ENCODE data around the gene EXOC6B. TPM values are rescaled to one million over a fixed set of nuclear protein-coding genes. Genes with fewer than 3 reads are reported as not detected.

Gene EXOC6B
- polyA plus RNA-seq, 2 of the 4 experiments (the other 2 are of a cell fraction): 15.5 to 24.7 TPM

DNA sequence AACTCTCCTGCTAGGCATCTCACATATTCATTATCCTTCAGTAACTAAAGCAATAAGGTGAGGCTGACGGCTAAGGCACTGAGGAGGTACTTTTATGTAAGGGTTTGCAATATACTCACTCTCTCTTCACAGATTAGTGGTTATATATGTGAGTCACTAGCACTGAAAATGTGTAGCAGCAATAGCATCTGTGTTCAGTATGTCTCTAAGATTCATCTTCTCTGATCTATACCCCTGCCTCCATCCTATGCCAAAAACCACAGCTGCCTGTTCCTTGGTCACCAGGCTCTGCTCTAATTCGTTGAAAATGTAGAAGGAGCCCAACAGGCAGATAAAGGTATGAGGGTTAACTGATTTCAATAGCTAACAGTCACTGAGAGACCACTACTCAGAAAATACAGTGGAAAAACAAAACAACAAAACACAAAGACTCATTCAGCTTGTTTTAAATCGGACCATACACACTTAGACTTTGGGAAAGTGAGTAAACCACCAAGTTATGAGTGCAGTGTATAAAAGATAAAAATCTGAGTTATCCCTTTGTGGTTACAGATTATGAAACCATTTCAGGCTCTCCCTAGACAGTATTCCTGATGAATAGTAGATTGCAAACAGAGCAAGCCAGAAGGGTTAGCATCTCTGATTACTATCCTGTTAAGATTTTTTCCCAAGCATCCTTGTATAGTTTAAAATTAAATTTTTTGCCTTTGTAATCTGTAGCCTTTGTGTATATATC, 602.8 kb downstream of the EXOC6B start:
- CTCF ChIA-PET: interaction anchor here (1.0 to 1.3 kb wide), 2 partner anchors 10 to 24 kb away, joined by 3 to 5 read pairs; no protein-coding TSS in a partner anchor
- WGBS (ENCODE audit: missing lambda C conversion rate): 45% methylated on average over 3 of the region's 3 CpGs
- POLR2A ChIA-PET: no interaction called here
- TF ChIP-seq EP300 (IDR thresholded peaks at IDR 0.05) (0 out of 5 replicates have a peak, but pooled peaks of 1 of the 2 experiments have one; percentile 20), RAD21 (conservative IDR thresholded peaks at IDR 0.05 in 1 of 2, IDR thresholded peaks at IDR 0.05 in 1 of 2) (no peak)
- H3K4me1 ChIP-seq: peaks cover 34% of the 10 kb centered on the region
- DNase-seq (ENCODE audit: low read depth in 1 of 2, low spot score in 1 of 2) (no peak), ATAC-seq (peak in 1 of 2 experiments; percentile 39; a peak in 2 of 6 replicates), FAIRE-seq (peak; percentile 49)
- H3K27ac ChIP-seq: peak overlapping the region in 1 of 2 experiments; percentile 34; a peak in 2 of 6 replicates
- H3K4me3 ChIP-seq: no peak overlapping the region
- no peaks in the 10 kb centered on the region for H3K9me3 ChIP-seq
- H3K4me2 ChIP-seq: 0 out of 3 replicates have a peak overlapping the region, but pooled peaks have one; percentile 2

DNA sequence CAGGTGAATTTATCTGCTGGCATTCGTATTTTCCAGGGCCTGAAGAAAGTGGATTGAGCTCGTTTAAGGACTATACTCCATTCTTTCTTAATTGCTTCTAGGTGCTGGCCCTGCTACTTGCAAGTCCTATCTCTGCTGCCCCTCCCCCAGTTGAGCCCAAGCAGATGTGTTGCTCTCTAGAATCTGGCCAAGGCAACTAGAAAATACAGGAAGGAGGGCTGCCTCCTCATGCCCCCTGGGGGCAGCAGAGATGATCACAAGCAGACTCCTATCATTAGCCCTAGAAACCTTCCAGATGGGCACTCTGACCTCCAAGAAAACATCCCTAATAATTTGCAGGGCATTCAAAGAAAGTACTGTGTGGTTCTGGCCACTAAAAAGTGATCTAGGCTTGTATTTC, 605.7 kb downstream of the EXOC6B start:
- peak; percentile 56 for FAIRE-seq
- peak overlapping the region in 1 of 2 experiments; percentile 19; a peak in 1 of 6 replicates for H3K27ac ChIP-seq
- H3K4me2 ChIP-seq: no peak overlapping the region; the same call in 2 of the 3 replicates
- DNase-seq (ENCODE audit: low read depth in 1 of 2, low spot score in 1 of 2): peak in 1 of 2 experiments; percentile 68
- ChIA-PET CTCF (interaction anchor here (0.6 to 3.3 kb wide), 5 partner anchors 11 to 509 kb away, joined by 3 to 12 read pairs (median 3); no protein-coding TSS in a partner anchor), POLR2A (no interaction called here)
- no peak overlapping the region for H3K4me3 ChIP-seq
- peak; percentile 60 to 88; a peak in 4 of 6 replicates for ATAC-seq
- TF ChIP-seq RAD21 (conservative IDR thresholded peaks at IDR 0.05 in 1 of 2, IDR thresholded peaks at IDR 0.05 in 1 of 2) (peak in 1 of 2 experiments; percentile 49; a peak in 3 of 5 replicates), SMC3 (IDR thresholded peaks at IDR 0.05) (0 out of 3 replicates have a peak, but pooled peaks have one; percentile 10), KDM5A (IDR thresholded peaks at IDR 0.05) (no peak)
- TF ChIP-seq, protein P1, sequence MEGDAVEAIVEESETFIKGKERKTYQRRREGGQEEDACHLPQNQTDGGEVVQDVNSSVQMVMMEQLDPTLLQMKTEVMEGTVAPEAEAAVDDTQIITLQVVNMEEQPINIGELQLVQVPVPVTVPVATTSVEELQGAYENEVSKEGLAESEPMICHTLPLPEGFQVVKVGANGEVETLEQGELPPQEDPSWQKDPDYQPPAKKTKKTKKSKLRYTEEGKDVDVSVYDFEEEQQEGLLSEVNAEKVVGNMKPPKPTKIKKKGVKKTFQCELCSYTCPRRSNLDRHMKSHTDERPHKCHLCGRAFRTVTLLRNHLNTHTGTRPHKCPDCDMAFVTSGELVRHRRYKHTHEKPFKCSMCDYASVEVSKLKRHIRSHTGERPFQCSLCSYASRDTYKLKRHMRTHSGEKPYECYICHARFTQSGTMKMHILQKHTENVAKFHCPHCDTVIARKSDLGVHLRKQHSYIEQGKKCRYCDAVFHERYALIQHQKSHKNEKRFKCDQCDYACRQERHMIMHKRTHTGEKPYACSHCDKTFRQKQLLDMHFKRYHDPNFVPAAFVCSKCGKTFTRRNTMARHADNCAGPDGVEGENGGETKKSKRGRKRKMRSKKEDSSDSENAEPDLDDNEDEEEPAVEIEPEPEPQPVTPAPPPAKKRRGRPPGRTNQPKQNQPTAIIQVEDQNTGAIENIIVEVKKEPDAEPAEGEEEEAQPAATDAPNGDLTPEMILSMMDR (IDR thresholded peaks at IDR 0.05): 0 out of 3 replicates have a peak, but pooled peaks have one; percentile 18
- 50% methylated on average over 2 of the region's 2 CpGs for WGBS (ENCODE audit: missing lambda C conversion rate)
- H3K9me3 ChIP-seq: no peaks in the 10 kb centered on the region
- peaks cover 40% of the 10 kb centered on the region for H3K4me1 ChIP-seq

DNA sequence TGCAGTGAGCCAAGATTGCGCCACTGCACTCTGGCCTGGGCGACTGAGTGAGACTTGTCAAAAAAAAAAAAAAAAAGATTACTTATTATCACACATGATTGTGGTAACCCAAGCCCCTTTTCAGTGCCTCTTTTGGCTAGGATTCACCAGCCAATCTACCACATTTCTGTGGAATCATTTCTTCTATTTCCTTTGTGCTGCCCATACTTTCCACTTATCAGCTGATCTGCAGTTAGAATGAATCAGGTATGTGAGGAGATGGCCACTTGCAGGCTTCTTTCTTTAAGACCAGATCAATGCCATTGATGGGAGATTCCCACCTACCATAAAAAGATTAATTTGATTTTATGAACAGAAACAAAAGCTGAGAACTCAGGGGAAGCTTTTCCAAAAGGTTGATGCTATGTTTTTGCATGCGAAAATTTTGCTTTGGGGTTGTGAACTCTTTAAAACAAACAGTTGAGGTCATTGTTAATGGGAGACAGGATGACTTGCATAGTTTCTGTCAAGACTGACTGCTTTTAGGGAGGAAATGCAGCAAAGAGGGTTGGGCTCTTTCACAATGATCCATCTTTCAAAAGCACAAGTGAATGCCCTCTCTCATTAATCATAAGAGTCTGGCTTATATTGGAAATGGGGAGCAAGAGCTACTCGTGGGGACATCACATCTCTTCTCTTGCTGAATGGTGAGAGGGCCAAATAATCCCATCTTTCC, 611.2 kb downstream of the EXOC6B start:
- peak overlapping the region; percentile 60 for H3K4me2 ChIP-seq
- DNase-seq (ENCODE audit: low read depth in 1 of 2, low spot score in 1 of 2): peak in 1 of 2 experiments; percentile 88
- WGBS (ENCODE audit: missing lambda C conversion rate): 45% methylated on average over 4 of the region's 4 CpGs
- H3K4me1 ChIP-seq: peaks cover 44% of the 10 kb centered on the region
- peak; percentile 75 to 79; a peak in 5 of 6 replicates for ATAC-seq
- CTCF ChIA-PET: interaction anchor here (0.6 to 1.8 kb wide), 5 partner anchors 10 to 531 kb away, joined by 3 to 5 read pairs (median 3); no protein-coding TSS in a partner anchor
- no peaks in the 10 kb centered on the region for H3K9me3 ChIP-seq
- peak overlapping the region; percentile 65 to 78 for H3K27ac ChIP-seq
- POLR2A ChIA-PET: interaction anchor here (0.7 kb wide), 1 partner anchor 36 kb away, joined by 3 read pairs; no protein-coding TSS in a partner anchor
- FAIRE-seq: no peak
- no peak overlapping the region for H3K4me3 ChIP-seq
- TF ChIP-seq, protein P2, sequence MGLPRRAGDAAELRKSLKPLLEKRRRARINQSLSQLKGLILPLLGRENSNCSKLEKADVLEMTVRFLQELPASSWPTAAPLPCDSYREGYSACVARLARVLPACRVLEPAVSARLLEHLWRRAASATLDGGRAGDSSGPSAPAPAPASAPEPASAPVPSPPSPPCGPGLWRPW (IDR thresholded peaks at IDR 0.05): no peak
- TF ChIP-seq, protein P3, sequence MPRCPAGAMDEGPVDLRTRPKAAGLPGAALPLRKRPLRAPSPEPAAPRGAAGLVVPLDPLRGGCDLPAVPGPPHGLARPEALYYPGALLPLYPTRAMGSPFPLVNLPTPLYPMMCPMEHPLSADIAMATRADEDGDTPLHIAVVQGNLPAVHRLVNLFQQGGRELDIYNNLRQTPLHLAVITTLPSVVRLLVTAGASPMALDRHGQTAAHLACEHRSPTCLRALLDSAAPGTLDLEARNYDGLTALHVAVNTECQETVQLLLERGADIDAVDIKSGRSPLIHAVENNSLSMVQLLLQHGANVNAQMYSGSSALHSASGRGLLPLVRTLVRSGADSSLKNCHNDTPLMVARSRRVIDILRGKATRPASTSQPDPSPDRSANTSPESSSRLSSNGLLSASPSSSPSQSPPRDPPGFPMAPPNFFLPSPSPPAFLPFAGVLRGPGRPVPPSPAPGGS (IDR thresholded peaks at IDR 0.05): no peak
- TF ChIP-seq ZSCAN20 (CRISPR knock-in tag; IDR thresholded peaks at IDR 0.05): no peak
- no peak for TF ChIP-seq FOSL2 (IDR thresholded peaks at IDR 0.05)
- no peak for TF ChIP-seq FOSL2 (CRISPR knock-in tag; IDR thresholded peaks at IDR 0.05)
- TF ChIP-seq, protein P4, sequence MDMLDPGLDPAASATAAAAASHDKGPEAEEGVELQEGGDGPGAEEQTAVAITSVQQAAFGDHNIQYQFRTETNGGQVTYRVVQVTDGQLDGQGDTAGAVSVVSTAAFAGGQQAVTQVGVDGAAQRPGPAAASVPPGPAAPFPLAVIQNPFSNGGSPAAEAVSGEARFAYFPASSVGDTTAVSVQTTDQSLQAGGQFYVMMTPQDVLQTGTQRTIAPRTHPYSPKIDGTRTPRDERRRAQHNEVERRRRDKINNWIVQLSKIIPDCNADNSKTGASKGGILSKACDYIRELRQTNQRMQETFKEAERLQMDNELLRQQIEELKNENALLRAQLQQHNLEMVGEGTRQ (IDR thresholded peaks at IDR 0.05): no peak
- peak; percentile 59; the same call in 1 of the 2 replicates for TF ChIP-seq RARB (CRISPR knock-in tag; IDR thresholded peaks at IDR 0.05)
- TF ChIP-seq ZFP36 (IDR thresholded peaks at IDR 0.05; ENCODE audit: borderline replicate concordance, partially characterized antibody): no peak
- TF ChIP-seq EHF (CRISPR knock-in tag; IDR thresholded peaks at IDR 0.05): no peak
- no peak for TF ChIP-seq FOXS1 (CRISPR knock-in tag; IDR thresholded peaks at IDR 0.05)
- TF ChIP-seq, protein P5, sequence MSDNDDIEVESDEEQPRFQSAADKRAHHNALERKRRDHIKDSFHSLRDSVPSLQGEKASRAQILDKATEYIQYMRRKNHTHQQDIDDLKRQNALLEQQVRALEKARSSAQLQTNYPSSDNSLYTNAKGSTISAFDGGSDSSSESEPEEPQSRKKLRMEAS (IDR thresholded peaks at IDR 0.05): no peak
- TF ChIP-seq POLR2AphosphoS2 (conservative IDR thresholded peaks at IDR 0.05; ENCODE audit: low read length): no peak
- TF ChIP-seq CBX2 (IDR thresholded peaks at IDR 0.05; ENCODE audit: borderline replicate concordance, low read depth): no peak
- TF ChIP-seq KDM1A (IDR thresholded peaks at IDR 0.05; ENCODE audit: low read depth): no peak
- no peak for TF ChIP-seq JUN (IDR thresholded peaks at IDR 0.05)
- no peak for TF ChIP-seq HOXA7 (CRISPR knock-in tag; IDR thresholded peaks at IDR 0.05)
- TF ChIP-seq EP300 (IDR thresholded peaks at IDR 0.05): peak in 1 of 2 experiments; percentile 43; a peak in 2 of 5 replicates
- TF ChIP-seq HEYL (CRISPR knock-in tag; IDR thresholded peaks at IDR 0.05): no peak
- no peak for TF ChIP-seq NPAS2 (CRISPR knock-in tag; IDR thresholded peaks at IDR 0.05; ENCODE audit: borderline replicate concordance)
- 0 out of 5 replicates have a peak, but pooled peaks of 1 of the 2 experiments have one; percentile 1 for TF ChIP-seq RAD21 (conservative IDR thresholded peaks at IDR 0.05 in 1 of 2, IDR thresholded peaks at IDR 0.05 in 1 of 2)
- TF ChIP-seq HOXB5 (CRISPR knock-in tag; IDR thresholded peaks at IDR 0.05): peak; percentile 87; the same call in 1 of the 2 replicates
- TF ChIP-seq, protein P6, sequence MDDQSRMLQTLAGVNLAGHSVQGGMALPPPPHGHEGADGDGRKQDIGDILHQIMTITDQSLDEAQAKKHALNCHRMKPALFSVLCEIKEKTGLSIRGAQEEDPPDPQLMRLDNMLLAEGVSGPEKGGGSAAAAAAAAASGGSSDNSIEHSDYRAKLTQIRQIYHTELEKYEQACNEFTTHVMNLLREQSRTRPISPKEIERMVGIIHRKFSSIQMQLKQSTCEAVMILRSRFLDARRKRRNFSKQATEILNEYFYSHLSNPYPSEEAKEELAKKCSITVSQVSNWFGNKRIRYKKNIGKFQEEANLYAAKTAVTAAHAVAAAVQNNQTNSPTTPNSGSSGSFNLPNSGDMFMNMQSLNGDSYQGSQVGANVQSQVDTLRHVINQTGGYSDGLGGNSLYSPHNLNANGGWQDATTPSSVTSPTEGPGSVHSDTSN (IDR thresholded peaks at IDR 0.05): no peak
